Measurements from ENCODE around the gene GALNT17.

GALNT17 gene

GRCh38 chr7:71521506-71521905 is 389.6 kb downstream of the GALNT17 start:
- Histone ChIP-seq H3K4me2 (ENCODE audit: low read depth, low read length, poor library complexity, severe bottlenecking) (no peak overlapping the region), H4K20me1 (ENCODE audit: insufficient read depth, low read length, poor library complexity, severe bottlenecking) (no peaks in the 10 kb centered on the region), H3K79me2 (ENCODE audit: insufficient read depth, low read length) (no peaks in the 10 kb centered on the region), H3K9ac (ENCODE audit: low read depth, low read length, poor library complexity, severe bottlenecking) (no peak overlapping the region), H2AFZ (ENCODE audit: low read length) (no peak overlapping the region), H3K36me3 (ENCODE audit: insufficient read depth, low read length) (no peaks in the 10 kb centered on the region), H3F3A (ENCODE audit: low read depth) (no peaks in the 10 kb centered on the region), H3K4me1 (ENCODE audit: insufficient read depth, low read length, poor library complexity, severe bottlenecking) (no peaks in the 10 kb centered on the region), H3K9me2 (replicated peaks; ENCODE audit: low read depth, low read length) (no peaks in the 10 kb centered on the region), H3K4me3 (ENCODE audit: low read length, poor library complexity, severe bottlenecking) (no peak overlapping the region), H3K27me3 (ENCODE audit: insufficient read depth, low read length, poor library complexity, severe bottlenecking) (no peaks in the 10 kb centered on the region), H3K9me3 (ENCODE audit: insufficient read depth, low read depth, low read length) (peaks cover 13% of the 10 kb centered on the region; the same call in 1 of the 2 replicates)
- TF ChIP-seq EZH2phosphoT487 (IDR thresholded peaks at IDR 0.05; ENCODE audit: borderline replicate concordance) (no peak), CTCF (conservative IDR thresholded peaks at IDR 0.05; ENCODE audit: low read length) (no peak)

- H3K4me2 ChIP-seq (ENCODE audit: low read depth, low read length, poor library complexity, severe bottlenecking), result no peak overlapping the region
- no peak overlapping the region for H2AFZ ChIP-seq (ENCODE audit: low read length)
- H3K9me3 ChIP-seq (ENCODE audit: insufficient read depth, low read depth, low read length), result peaks cover 4% of the 10 kb centered on the region; the same call in 1 of the 2 replicates
- no peaks in the 10 kb centered on the region for H3K27me3 ChIP-seq (ENCODE audit: insufficient read depth, low read length, poor library complexity, severe bottlenecking)
- H3K79me2 ChIP-seq (ENCODE audit: insufficient read depth, low read length), result no peaks in the 10 kb centered on the region
- H3K36me3 ChIP-seq (ENCODE audit: insufficient read depth, low read length), result no peaks in the 10 kb centered on the region
- no peaks in the 10 kb centered on the region for H3F3A ChIP-seq (ENCODE audit: low read depth)
- H3K4me3 ChIP-seq (ENCODE audit: low read length, poor library complexity, severe bottlenecking), result no peak overlapping the region
- H3K9ac ChIP-seq (ENCODE audit: low read depth, low read length, poor library complexity, severe bottlenecking), result no peak overlapping the region
- no peaks in the 10 kb centered on the region for H4K20me1 ChIP-seq (ENCODE audit: insufficient read depth, low read length, poor library complexity, severe bottlenecking)
- no peak for TF ChIP-seq CTCF (conservative IDR thresholded peaks at IDR 0.05; ENCODE audit: low read length)
- TF ChIP-seq EZH2phosphoT487 (IDR thresholded peaks at IDR 0.05; ENCODE audit: borderline replicate concordance), result no peak
- H3K9me2 ChIP-seq (replicated peaks; ENCODE audit: low read depth, low read length), result no peaks in the 10 kb centered on the region
- H3K4me1 ChIP-seq (ENCODE audit: insufficient read depth, low read length, poor library complexity, severe bottlenecking), result no peaks in the 10 kb centered on the region
Observed at GRCh38 chr7:71526106-71526505, 394.2 kb downstream of the GALNT17 start.

GRCh38 chr7:71527213-71527612 is 395.3 kb downstream of the GALNT17 start:
- TF ChIP-seq CTCF (conservative IDR thresholded peaks at IDR 0.05; ENCODE audit: low read length), result no peak
- TF ChIP-seq EZH2phosphoT487 (IDR thresholded peaks at IDR 0.05; ENCODE audit: borderline replicate concordance), result no peak
- H3K36me3 ChIP-seq (ENCODE audit: insufficient read depth, low read length), result no peaks in the 10 kb centered on the region
- no peaks in the 10 kb centered on the region for H3K4me1 ChIP-seq (ENCODE audit: insufficient read depth, low read length, poor library complexity, severe bottlenecking)
- H3K27me3 ChIP-seq (ENCODE audit: insufficient read depth, low read length, poor library complexity, severe bottlenecking), result no peaks in the 10 kb centered on the region
- H3K79me2 ChIP-seq (ENCODE audit: insufficient read depth, low read length), result no peaks in the 10 kb centered on the region
- peaks cover 4% of the 10 kb centered on the region; the same call in 1 of the 2 replicates for H3K9me3 ChIP-seq (ENCODE audit: insufficient read depth, low read depth, low read length)
- H3F3A ChIP-seq (ENCODE audit: low read depth), result no peaks in the 10 kb centered on the region
- H3K9me2 ChIP-seq (replicated peaks; ENCODE audit: low read depth, low read length), result no peaks in the 10 kb centered on the region
- no peaks in the 10 kb centered on the region for H4K20me1 ChIP-seq (ENCODE audit: insufficient read depth, low read length, poor library complexity, severe bottlenecking)
- no peak overlapping the region for H3K9ac ChIP-seq (ENCODE audit: low read depth, low read length, poor library complexity, severe bottlenecking)
- no peak overlapping the region for H2AFZ ChIP-seq (ENCODE audit: low read length)
- H3K4me2 ChIP-seq (ENCODE audit: low read depth, low read length, poor library complexity, severe bottlenecking), result no peak overlapping the region
- H3K4me3 ChIP-seq (ENCODE audit: low read length, poor library complexity, severe bottlenecking), result no peak overlapping the region

Data from Loucy (cell line).